ENCODE measurements around the gene CPA2.

GRCh38 chr7:130303551-130303950 lies 36.9 kb downstream of the CPA2 start:
- TF ChIP-seq CTCF (IDR thresholded peaks at IDR 0.05) (no peak), POLR2A (IDR thresholded peaks at IDR 0.05) (no peak)
